ENCODE measurements around the gene MISP3.

The MISP3 gene

DNA sequence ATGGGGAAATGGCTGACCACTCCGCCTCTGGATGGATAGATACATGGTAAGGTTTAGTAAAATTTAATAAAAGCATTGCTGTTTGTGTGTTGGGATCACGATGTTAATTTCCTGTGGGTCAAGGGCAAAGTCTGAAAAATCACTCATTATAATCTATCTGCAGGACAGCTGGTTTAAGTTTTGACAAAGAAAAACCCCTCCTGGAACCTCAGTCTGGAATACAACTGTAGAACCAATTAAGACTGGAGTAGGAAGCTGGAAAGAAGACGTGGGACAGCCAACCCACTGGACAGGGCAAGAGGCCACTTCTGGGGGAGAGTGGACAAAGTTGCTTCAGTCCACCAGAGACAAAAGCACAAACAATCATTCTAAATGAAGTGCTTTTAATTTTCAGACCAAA is 46.6 kb downstream of the MISP3 start:
- peak overlapping the region; percentile 67 for H3K27ac ChIP-seq (ENCODE audit: poor library complexity, severe bottlenecking)
- ATAC-seq (ENCODE audit: low read depth), result no peak
- no peaks in the 10 kb centered on the region for H3K9me3 ChIP-seq (ENCODE audit: severe bottlenecking)
- no peak for DNase-seq (ENCODE audit: low spot score)
- H3K27me3 ChIP-seq (ENCODE audit: insufficient read depth, poor library complexity, severe bottlenecking), result no peaks in the 10 kb centered on the region
- no peak overlapping the region for H3K4me3 ChIP-seq (ENCODE audit: severe bottlenecking)
- peaks cover 3% of the 10 kb centered on the region; the same call in 1 of the 2 replicates for H3K36me3 ChIP-seq (ENCODE audit: low read depth)
- H3K4me1 ChIP-seq (ENCODE audit: insufficient read depth, poor library complexity, severe bottlenecking), result peaks cover 8% of the 10 kb centered on the region
- TF ChIP-seq, protein P1, sequence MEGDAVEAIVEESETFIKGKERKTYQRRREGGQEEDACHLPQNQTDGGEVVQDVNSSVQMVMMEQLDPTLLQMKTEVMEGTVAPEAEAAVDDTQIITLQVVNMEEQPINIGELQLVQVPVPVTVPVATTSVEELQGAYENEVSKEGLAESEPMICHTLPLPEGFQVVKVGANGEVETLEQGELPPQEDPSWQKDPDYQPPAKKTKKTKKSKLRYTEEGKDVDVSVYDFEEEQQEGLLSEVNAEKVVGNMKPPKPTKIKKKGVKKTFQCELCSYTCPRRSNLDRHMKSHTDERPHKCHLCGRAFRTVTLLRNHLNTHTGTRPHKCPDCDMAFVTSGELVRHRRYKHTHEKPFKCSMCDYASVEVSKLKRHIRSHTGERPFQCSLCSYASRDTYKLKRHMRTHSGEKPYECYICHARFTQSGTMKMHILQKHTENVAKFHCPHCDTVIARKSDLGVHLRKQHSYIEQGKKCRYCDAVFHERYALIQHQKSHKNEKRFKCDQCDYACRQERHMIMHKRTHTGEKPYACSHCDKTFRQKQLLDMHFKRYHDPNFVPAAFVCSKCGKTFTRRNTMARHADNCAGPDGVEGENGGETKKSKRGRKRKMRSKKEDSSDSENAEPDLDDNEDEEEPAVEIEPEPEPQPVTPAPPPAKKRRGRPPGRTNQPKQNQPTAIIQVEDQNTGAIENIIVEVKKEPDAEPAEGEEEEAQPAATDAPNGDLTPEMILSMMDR (IDR thresholded peaks at IDR 0.05; ENCODE audit: poor library complexity, severe bottlenecking), result no peak

- Histone ChIP-seq H3K36me3 (ENCODE audit: low read depth) (peaks cover 10% of the 10 kb centered on the region), H3K9me3 (ENCODE audit: severe bottlenecking) (no peaks in the 10 kb centered on the region), H3K27ac (ENCODE audit: poor library complexity, severe bottlenecking) (peak overlapping the region; percentile 67), H3K27me3 (ENCODE audit: insufficient read depth, poor library complexity, severe bottlenecking) (no peaks in the 10 kb centered on the region), H3K4me1 (ENCODE audit: insufficient read depth, poor library complexity, severe bottlenecking) (peaks cover 8% of the 10 kb centered on the region), H3K4me3 (ENCODE audit: severe bottlenecking) (no peak overlapping the region)
- no peak for ATAC-seq (ENCODE audit: low read depth)
- TF ChIP-seq, protein P1 (IDR thresholded peaks at IDR 0.05; ENCODE audit: poor library complexity, severe bottlenecking), result no peak
- no peak for DNase-seq (ENCODE audit: low spot score)
These were observed 47.3 kb downstream of the MISP3 start for GRCh38 chr19:14119644-14120496.

DNA sequence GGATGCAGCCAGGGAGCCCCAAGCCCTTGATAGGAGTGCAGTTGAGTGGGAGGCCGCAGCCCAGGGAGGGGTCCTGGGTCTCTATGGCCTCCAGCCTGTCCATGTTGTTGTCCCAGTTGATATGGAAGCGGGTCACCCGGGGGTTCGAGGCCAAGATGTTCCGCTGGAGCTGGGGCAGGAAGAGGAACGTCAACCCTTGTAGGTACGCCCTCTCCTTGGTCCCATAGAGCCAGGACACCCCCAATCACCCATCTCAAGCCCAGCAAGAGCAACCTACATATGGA is 47.9 kb downstream of the MISP3 start:
- Histone ChIP-seq H3K27ac (ENCODE audit: poor library complexity, severe bottlenecking) (no peak overlapping the region), H3K4me1 (ENCODE audit: insufficient read depth, poor library complexity, severe bottlenecking) (peaks cover 8% of the 10 kb centered on the region), H3K27me3 (ENCODE audit: insufficient read depth, poor library complexity, severe bottlenecking) (no peaks in the 10 kb centered on the region), H3K4me3 (ENCODE audit: severe bottlenecking) (no peak overlapping the region), H3K36me3 (ENCODE audit: low read depth) (peaks cover 14% of the 10 kb centered on the region), H3K9me3 (ENCODE audit: severe bottlenecking) (no peaks in the 10 kb centered on the region)
- DNase-seq (ENCODE audit: low spot score), result no peak
- TF ChIP-seq, protein P1 (IDR thresholded peaks at IDR 0.05; ENCODE audit: poor library complexity, severe bottlenecking), result no peak
- ATAC-seq (ENCODE audit: low read depth), result no peak

GRCh38 chr19:14122924-14123323 is 50.3 kb downstream of the MISP3 start:
- TF ChIP-seq, protein P1 (IDR thresholded peaks at IDR 0.05; ENCODE audit: poor library complexity, severe bottlenecking), result no peak
- Histone ChIP-seq H3K9me3 (ENCODE audit: severe bottlenecking) (no peaks in the 10 kb centered on the region), H3K36me3 (ENCODE audit: low read depth) (peaks cover 16% of the 10 kb centered on the region), H3K27ac (ENCODE audit: poor library complexity, severe bottlenecking) (no peak overlapping the region), H3K4me1 (ENCODE audit: insufficient read depth, poor library complexity, severe bottlenecking) (peaks cover 8% of the 10 kb centered on the region), H3K27me3 (ENCODE audit: insufficient read depth, poor library complexity, severe bottlenecking) (no peaks in the 10 kb centered on the region), H3K4me3 (ENCODE audit: severe bottlenecking) (no peak overlapping the region)
- ATAC-seq (ENCODE audit: low read depth) (no peak), DNase-seq (ENCODE audit: low spot score) (no peak)
